Spleen (tissue), 7 donors: ENCODE measurements around the gene KIF16B.

Source experiments
- CTCF ChIP-seq, 11 experiments: fragments of 200-600 bp in 7 of 11; fragments of 450-650 bp in 4 of 11; sonication (generic) in 4 of 11; IDR thresholded peaks in 8 of 11; conservative IDR thresholded peaks in 3 of 11; 1 replicate in 7 of 11; 2 replicates in 4 of 11; pipeline versions ENCODE4 v1.4.0 to v1.8.0; 2016 to 2021; ENCODE audit warnings: antibody characterized with exemption in 11 of 11, inconsistent platforms in 4 of 11, mild to moderate bottlenecking in 1 of 11
- POLR2AphosphoS5 ChIP-seq, 3 donors: sonication (generic); formaldehyde crosslinking; IDR thresholded peaks; one replicate each; pipeline ENCODE4 v1.5.1; 2017; ENCODE audit warnings: antibody characterized with exemption in 3 of 3
- donor health status: DM: no; HTN: no; CAD: no; lungs with moderate emphysema.
- donor health status: DM: no; HTN: no; CAD: no.
- donor health status: DM: no; HTN: no; CAD: no.

- TF ChIP-seq CTCF (IDR thresholded peaks at IDR 0.05 in 8 of 11, conservative IDR thresholded peaks at IDR 0.05 in 3 of 11) (no peak), POLR2AphosphoS5 (IDR thresholded peaks at IDR 0.05) (no peak)
Observed at GRCh38 chr20:16620961-16621360, 47.7 kb upstream of the KIF16B start.
